Neuron (in vitro differentiated cells): Measurements from ENCODE around the gene PKP4.

Source experiments
- H2AFZ ChIP-seq: one replicate; pipeline ENCODE4 v1.6.1; 2013; ENCODE audit warnings: low read depth, mild to moderate bottlenecking, inconsistent platforms, low read length, moderate library complexity
- H3K27me3 ChIP-seq: one replicate; pipeline ENCODE4 v1.6.1; 2013; ENCODE audit warnings: low read length; ENCODE audit not compliant: insufficient read depth
- H3K36me3 ChIP-seq: one replicate; pipeline ENCODE4 v1.6.1; 2013; ENCODE audit warnings: low read length; ENCODE audit not compliant: insufficient read depth
- H3K4me1 ChIP-seq: one replicate; pipeline ENCODE4 v1.6.1; 2013; ENCODE audit warnings: low read length; ENCODE audit not compliant: insufficient read depth
- H3K4me3 ChIP-seq: 2 replicates; pipeline ENCODE4 v1.5.1; 2013; ENCODE audit warnings: mild to moderate bottlenecking, low read length, moderate library complexity
- H3K9me3 ChIP-seq: one replicate; pipeline ENCODE4 v1.6.1; 2013; ENCODE audit warnings: low read length

The PKP4 gene

GRCh38 chr2:158616480-158617000, 159.8 kb downstream of the PKP4 start:
- no peak overlapping the region for H2AFZ ChIP-seq
- H3K9me3 ChIP-seq, result peaks cover 5% of the 10 kb centered on the region
- no peaks in the 10 kb centered on the region for H3K27me3 ChIP-seq
- no peak overlapping the region for H3K4me3 ChIP-seq
- H3K36me3 ChIP-seq, result peaks cover 4% of the 10 kb centered on the region
- H3K4me1 ChIP-seq, result no peaks in the 10 kb centered on the region

GRCh38 chr2:158618891-158619490, 162.2 kb downstream of the PKP4 start:
- Histone ChIP-seq H3K4me1 (no peaks in the 10 kb centered on the region), H3K36me3 (peaks cover 13% of the 10 kb centered on the region), H3K9me3 (peaks cover 5% of the 10 kb centered on the region), H3K4me3 (no peak overlapping the region), H3K27me3 (no peaks in the 10 kb centered on the region), H2AFZ (no peak overlapping the region)

- no peaks in the 10 kb centered on the region for H3K27me3 ChIP-seq
- H3K9me3 ChIP-seq, result peaks cover 5% of the 10 kb centered on the region
- H3K4me1 ChIP-seq, result no peaks in the 10 kb centered on the region
- no peak overlapping the region for H2AFZ ChIP-seq
- H3K4me3 ChIP-seq, result no peak overlapping the region
- peaks cover 13% of the 10 kb centered on the region for H3K36me3 ChIP-seq
These were observed 162.7 kb downstream of the PKP4 start for GRCh38 chr2:158619496-158619895.

- H3K36me3 ChIP-seq, result peaks cover 19% of the 10 kb centered on the region
- H2AFZ ChIP-seq, result no peak overlapping the region
These were observed 163.9 kb downstream of the PKP4 start for GRCh38 chr2:158620656-158621055.

GRCh38 chr2:158624071-158624667, 167.4 kb downstream of the PKP4 start:
- Histone ChIP-seq H3K4me1 (no peaks in the 10 kb centered on the region), H2AFZ (no peak overlapping the region), H3K4me3 (no peak overlapping the region), H3K27me3 (no peaks in the 10 kb centered on the region), H3K36me3 (peaks cover 22% of the 10 kb centered on the region), H3K9me3 (peaks cover 2% of the 10 kb centered on the region)

More at GRCh38 chr2:158620656-158621055, 163.9 kb downstream of the PKP4 start:
- Histone ChIP-seq H3K9me3 (peaks cover 5% of the 10 kb centered on the region), H3K4me1 (no peaks in the 10 kb centered on the region), H3K4me3 (no peak overlapping the region), H3K27me3 (no peaks in the 10 kb centered on the region)

- peaks cover 22% of the 10 kb centered on the region for H3K36me3 ChIP-seq
- peaks cover 2% of the 10 kb centered on the region for H3K9me3 ChIP-seq
- H3K4me3 ChIP-seq, result no peak overlapping the region
- H3K27me3 ChIP-seq, result no peaks in the 10 kb centered on the region
- no peaks in the 10 kb centered on the region for H3K4me1 ChIP-seq
- H2AFZ ChIP-seq, result no peak overlapping the region
These were observed 168.2 kb downstream of the PKP4 start for GRCh38 chr2:158624961-158625360.

GRCh38 chr2:158629116-158629515, 172.4 kb downstream of the PKP4 start:
- Histone ChIP-seq H3K36me3 (peaks cover 33% of the 10 kb centered on the region), H3K4me3 (no peak overlapping the region), H3K4me1 (no peaks in the 10 kb centered on the region), H2AFZ (no peak overlapping the region), H3K9me3 (peaks cover 1% of the 10 kb centered on the region), H3K27me3 (no peaks in the 10 kb centered on the region)

GRCh38 chr2:158633261-158633660, 176.5 kb downstream of the PKP4 start:
- no peaks in the 10 kb centered on the region for H3K4me1 ChIP-seq
- no peak overlapping the region for H2AFZ ChIP-seq
- H3K27me3 ChIP-seq, result no peaks in the 10 kb centered on the region
- H3K9me3 ChIP-seq, result peaks cover 1% of the 10 kb centered on the region
- H3K36me3 ChIP-seq, result peaks cover 32% of the 10 kb centered on the region
- no peak overlapping the region for H3K4me3 ChIP-seq

GRCh38 chr2:158634627-158635026, 177.9 kb downstream of the PKP4 start:
- H3K36me3 ChIP-seq, result peaks cover 35% of the 10 kb centered on the region
- H3K4me1 ChIP-seq, result no peaks in the 10 kb centered on the region
- H3K4me3 ChIP-seq, result no peak overlapping the region
- H2AFZ ChIP-seq, result no peak overlapping the region
- no peaks in the 10 kb centered on the region for H3K27me3 ChIP-seq
- H3K9me3 ChIP-seq, result peaks cover 1% of the 10 kb centered on the region

- H3K4me3 ChIP-seq, result no peak overlapping the region
These were observed 179.3 kb downstream of the PKP4 start for GRCh38 chr2:158635961-158636601.

GRCh38 chr2:158637357-158637756, 180.6 kb downstream of the PKP4 start:
- H3K9me3 ChIP-seq, result peaks cover under 1% of the 10 kb centered on the region
- H3K4me1 ChIP-seq, result no peaks in the 10 kb centered on the region
- H3K36me3 ChIP-seq, result peaks cover 25% of the 10 kb centered on the region
- H3K4me3 ChIP-seq, result no peak overlapping the region
- H2AFZ ChIP-seq, result no peak overlapping the region
- H3K27me3 ChIP-seq, result no peaks in the 10 kb centered on the region

More at GRCh38 chr2:158635961-158636601, 179.3 kb downstream of the PKP4 start:
- H3K27me3 ChIP-seq, result no peaks in the 10 kb centered on the region
- H3K36me3 ChIP-seq, result peaks cover 35% of the 10 kb centered on the region
- peaks cover 1% of the 10 kb centered on the region for H3K9me3 ChIP-seq
- H3K4me1 ChIP-seq, result no peaks in the 10 kb centered on the region
- H2AFZ ChIP-seq, result no peak overlapping the region

GRCh38 chr2:158644139-158644538, 187.4 kb downstream of the PKP4 start:
- Histone ChIP-seq H3K36me3 (no peaks in the 10 kb centered on the region), H3K4me1 (no peaks in the 10 kb centered on the region), H3K4me3 (no peak overlapping the region), H3K9me3 (no peaks in the 10 kb centered on the region), H2AFZ (no peak overlapping the region), H3K27me3 (no peaks in the 10 kb centered on the region)

- no peaks in the 10 kb centered on the region for H3K4me1 ChIP-seq
- no peaks in the 10 kb centered on the region for H3K9me3 ChIP-seq
- no peaks in the 10 kb centered on the region for H3K27me3 ChIP-seq
- no peak overlapping the region for H2AFZ ChIP-seq
- H3K36me3 ChIP-seq, result no peaks in the 10 kb centered on the region
- H3K4me3 ChIP-seq, result no peak overlapping the region
These were observed 188.5 kb downstream of the PKP4 start for GRCh38 chr2:158645299-158645698.
